Astrocyte (in vitro differentiated cells and primary cell): ENCODE data around the gene MYLK3.

Experiments used
- CTCF ChIP-seq: IDR thresholded peaks from 2 replicates; pipeline ENCODE4 v1.5.1; 2011; ENCODE audit warnings: low read depth, mild to moderate bottlenecking, inconsistent platforms, low read length, moderate library complexity; ENCODE audit not compliant: insufficient read depth
- EZH2 ChIP-seq: IDR thresholded peaks from 2 replicates; pipeline ENCODE4 v1.6.1; 2012; ENCODE audit warnings: mild to moderate bottlenecking, low read length, inconsistent platforms; ENCODE audit not compliant: insufficient read depth

GRCh38 chr16:46727184-46727583 is 21.0 kb downstream of the MYLK3 start:
- TF ChIP-seq CTCF (no peak), EZH2 (no peak)
